NCI-H2227 treated with DMSO at 0.1 percent for 48 hours (cell line): Measurements from ENCODE around the gene RHBDL1.

Source experiments
- DNase-seq: peaks from one replicate; lab custom pipeline; 2025; lab: John Stamatoyannopoulos, UW

Gene RHBDL1

DNA sequence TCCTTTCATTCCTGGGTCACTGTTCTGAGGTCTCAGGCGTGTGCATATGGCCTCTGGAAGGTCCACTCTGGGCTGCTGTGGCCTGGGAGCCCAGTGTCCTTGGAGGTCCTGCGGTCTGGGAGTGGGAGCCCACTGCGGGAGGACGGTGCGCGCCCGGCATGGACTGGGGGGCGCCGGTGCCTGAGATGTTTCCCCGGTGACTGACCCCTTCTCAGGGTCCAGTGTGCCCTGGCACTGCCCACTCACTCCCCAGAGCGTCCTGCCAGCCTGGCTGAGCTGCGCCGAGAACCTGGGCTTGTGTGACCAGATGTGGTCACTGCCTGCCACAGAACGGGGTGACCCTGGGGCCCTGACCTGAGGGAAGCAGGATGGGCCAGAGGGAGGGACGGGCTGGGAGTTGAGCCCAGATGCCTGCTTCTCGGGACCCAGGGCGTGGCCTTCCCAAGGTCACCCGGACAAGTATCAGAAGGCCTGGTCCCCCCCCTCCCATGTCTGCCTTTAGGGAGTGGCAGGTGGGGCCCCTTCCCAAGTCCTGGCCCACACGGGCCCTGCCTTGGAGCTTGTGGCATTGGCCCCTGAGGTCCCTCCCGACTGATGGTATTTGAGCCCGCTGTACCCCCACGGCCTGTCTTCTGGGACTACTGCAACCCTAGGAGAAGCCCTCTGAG is 1.1 kb upstream of the RHBDL1 start:
- no peak for DNase-seq

DNA sequence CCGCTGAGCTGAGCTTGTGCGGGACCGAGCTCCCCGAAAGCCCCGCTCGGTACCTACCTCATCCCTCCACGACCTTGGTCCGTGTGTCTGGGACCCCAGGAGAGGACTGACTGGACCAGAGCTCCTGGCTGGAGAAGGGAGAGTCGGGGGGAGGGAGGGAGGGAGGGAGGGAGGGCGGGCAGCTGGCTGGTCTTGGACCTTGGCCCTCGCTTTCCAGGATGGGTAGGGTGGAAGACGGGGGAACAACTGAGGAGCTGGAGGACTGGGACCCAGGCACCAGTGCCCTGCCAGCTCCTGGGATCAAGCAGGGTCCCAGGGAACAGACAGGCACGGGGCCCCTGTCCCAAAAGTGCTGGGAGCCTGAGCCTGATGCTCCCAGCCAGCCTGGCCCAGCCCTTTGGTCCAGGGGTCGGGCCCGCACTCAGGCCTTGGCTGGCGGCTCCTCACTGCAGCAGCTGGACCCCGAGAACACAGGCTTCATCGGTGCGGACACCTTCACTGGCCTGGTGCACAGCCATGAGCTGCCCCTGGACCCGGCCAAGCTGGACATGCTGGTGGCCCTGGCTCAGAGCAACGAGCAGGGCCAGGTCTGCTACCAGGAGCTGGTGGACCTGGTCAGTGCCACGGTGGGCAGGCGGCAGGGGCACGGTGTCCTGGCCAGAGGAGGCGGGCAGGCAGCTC is 553 bp downstream of the RHBDL1 start:
- DNase-seq, result no peak

DNA sequence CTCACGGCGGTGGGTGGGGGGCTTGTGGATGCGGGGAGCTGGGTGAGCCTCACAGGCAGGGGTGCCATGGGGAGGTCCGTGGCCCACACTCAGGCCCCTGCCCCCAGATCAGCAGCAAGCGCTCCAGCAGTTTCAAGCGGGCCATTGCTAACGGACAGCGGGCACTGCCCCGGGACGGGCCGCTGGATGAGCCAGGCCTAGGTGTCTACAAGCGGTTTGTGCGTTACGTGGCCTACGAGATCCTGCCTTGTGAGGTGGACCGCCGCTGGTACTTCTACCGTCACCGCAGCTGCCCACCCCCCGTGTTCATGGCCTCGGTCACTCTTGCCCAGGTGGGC is 1.1 kb downstream of the RHBDL1 start:
- DNase-seq, result no peak

DNA sequence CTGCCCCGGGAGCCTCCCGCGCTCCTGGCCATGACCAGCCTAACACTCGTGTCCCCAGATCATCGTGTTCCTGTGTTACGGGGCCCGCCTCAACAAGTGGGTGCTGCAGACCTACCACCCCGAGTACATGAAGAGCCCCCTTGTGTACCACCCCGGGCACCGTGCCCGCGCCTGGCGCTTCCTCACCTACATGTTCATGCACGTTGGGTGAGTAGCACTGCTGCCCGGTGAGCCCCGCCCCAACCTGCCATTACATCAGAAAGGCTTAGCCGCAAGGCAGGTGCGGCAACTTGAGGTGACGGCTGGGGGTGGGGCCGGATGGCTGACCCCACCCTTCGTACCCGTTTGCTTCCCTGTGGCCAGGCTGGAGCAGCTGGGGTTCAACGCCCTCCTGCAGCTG is 1.4 kb downstream of the RHBDL1 start:
- no peak for DNase-seq

DNA sequence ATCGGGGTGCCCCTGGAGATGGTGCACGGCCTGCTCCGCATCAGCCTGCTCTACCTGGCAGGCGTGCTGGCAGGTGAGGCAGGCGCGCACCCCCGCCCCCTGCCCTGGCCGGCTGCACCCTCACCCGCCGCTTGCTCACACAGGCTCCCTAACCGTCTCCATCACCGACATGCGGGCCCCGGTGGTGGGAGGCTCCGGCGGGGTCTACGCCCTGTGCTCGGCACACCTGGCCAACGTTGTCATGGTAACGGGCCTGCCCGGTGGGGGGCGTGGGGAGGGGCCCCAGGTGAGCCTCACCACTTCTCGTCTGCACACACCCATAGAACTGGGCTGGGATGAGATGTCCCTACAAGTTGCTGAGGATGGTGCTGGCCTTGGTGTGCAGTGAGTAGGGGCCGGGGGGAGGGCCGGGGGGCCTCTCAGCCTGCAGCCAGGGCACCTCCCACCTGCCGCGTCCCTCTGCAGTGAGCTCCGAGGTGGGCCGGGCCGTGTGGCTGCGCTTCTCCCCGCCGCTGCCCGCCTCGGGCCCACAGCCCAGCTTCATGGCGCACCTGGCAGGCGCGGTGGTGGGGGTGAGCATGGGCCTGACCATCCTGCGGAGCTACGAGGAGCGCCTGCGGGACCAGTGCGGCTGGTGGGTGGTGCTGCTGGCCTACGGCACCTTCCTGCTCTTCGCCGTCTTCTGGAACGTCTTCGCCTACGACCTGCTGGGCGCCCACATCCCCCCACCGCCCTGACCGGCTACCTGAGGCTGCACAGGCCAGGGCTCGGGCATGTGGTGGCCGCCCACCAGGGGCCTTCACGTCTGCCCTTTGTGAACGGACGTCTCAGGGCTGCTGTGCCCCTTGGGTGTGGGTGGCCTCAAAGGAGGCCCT is 2.1 kb downstream of the RHBDL1 start:
- no peak for DNase-seq

DNA sequence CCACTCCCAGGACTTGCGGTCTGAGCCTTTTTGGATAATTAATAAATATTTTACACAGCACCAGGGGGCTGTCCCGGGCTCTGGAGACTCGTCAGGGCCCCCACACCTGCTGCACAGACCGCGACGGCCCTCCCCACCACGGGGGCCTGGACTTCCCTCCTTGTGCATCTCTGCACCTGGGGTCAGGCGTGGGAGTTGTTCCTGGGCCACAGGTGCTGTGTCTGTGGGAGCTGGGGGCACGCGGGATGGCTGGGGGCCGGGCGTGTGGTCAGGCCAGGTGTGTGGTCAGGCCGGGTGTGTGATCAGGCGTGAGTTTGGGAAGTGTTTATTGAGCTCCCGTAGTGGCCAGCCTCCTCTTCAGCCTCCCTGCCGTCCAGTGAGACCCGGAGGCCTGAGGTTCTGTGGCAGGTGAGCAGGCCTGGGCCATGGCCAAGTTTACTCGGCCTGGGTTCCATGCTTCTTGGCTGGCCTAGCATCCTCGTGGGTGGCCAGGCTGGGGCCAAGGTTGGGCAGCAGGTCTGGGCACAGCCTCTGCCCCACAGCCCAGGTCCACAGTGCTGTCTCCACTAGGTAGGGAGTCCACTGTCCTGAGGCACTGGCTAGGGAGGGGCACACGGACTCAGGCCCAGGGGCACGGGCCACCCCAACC is 2.9 kb downstream of the RHBDL1 start:
- no peak for DNase-seq

DNA sequence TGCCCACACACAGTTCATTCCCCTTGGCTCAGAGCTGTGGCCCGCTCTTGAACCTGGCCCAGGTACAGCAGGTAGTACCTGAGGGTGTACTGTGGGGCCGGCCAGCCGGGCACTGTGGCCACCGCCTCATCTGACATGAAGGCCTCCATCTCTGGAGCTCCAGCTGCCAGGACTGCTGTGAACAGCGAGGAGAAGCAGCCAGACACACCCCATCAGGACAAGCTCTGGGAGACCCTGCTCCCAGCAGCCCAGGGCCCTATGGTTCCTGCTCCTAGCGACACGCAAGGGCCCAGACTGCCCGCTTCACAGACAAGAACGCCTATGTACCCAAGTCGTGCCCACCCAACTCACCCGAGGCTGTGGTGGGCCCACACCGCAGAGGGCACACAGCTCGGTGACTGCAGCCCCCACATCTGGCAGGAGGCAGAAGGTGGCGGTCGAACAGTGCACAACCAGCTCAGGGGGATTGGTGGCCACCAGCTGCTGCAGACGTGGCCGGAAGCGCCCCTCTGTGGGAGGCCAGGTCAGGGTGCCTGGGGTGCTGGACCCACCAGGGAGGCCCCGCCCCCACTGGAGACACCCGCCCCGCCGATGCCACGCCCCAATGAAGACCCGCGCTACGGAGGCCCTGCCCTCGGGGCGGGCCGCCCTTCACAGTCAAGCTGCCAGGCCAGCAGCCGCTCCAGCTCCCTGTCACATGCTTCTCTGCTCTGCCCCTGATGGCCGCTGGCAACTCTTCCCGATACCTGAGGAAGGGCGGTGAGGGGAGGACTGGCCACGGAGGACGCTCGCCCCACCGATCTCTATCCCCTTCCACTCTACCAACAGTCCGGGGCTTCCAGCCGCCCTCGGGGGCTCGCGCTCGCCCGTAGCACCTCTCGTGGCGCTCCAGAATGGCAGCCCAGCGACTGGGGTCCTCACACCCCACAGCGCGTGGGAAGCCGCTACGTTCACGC is 3.7 kb downstream of the RHBDL1 start:
- DNase-seq, result peak; percentile 86

DNA sequence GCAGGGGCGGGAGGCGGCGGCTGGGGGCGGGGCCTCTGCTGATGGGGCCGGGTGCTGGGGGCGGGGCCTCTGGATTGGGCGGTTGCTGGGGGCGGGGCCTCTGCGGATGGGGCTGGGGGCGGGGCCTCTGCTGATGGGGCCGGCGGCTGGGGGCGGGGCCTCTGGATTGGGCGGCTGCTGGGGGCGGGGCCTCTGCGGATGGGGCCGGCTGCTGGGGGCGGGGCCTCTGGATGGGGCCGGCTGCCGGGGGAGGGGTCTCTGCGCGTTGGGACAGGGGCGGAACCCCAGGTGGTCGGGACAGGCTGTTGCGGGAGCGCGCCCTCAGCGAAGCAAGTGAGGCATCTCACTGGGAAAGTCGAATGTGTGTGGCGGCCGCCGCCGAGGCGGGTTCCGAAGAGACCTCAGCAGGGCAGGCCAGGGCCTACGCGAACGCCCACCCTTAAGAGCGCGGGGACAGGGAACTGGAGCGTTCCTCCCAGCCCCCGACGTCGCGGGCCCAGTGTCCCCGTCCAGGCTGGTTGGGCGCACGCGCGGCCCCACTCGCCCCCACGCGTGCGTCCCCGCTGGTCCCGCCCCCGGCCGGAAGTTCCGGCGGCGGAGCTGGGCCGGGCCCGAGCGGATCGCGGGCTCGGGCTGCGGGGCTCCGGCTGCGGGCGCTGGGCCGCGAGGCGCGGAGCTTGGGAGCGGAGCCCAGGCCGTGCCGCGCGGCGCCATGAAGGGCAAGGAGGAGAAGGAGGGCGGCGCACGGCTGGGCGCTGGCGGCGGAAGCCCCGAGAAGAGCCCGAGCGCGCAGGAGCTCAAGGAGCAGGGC is 4.5 kb downstream of the RHBDL1 start, which contains the start of gene STUB1:
TSS of gene STUB1 (plus strand) at position 597 of the 811 bp plus-strand sequence. CDS start at position 713, 116 bp downstream.
- peak; percentile 87 for DNase-seq

DNA sequence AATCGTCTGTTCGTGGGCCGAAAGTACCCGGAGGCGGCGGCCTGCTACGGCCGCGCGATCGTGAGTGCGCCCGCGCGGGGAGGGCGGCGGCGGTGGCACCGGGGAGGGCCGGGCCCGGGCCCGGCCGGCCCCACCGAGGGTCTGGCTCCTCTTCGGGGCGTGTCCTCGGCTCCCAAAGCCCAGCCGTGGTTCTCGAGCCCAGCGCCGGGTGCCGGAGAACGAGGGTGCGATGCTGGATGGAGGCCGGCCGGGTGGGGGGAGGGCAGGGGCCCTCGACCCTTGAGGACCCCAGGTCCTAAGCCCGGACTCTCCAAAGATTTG is 5.1 kb downstream of the RHBDL1 start:
- no peak for DNase-seq

DNA sequence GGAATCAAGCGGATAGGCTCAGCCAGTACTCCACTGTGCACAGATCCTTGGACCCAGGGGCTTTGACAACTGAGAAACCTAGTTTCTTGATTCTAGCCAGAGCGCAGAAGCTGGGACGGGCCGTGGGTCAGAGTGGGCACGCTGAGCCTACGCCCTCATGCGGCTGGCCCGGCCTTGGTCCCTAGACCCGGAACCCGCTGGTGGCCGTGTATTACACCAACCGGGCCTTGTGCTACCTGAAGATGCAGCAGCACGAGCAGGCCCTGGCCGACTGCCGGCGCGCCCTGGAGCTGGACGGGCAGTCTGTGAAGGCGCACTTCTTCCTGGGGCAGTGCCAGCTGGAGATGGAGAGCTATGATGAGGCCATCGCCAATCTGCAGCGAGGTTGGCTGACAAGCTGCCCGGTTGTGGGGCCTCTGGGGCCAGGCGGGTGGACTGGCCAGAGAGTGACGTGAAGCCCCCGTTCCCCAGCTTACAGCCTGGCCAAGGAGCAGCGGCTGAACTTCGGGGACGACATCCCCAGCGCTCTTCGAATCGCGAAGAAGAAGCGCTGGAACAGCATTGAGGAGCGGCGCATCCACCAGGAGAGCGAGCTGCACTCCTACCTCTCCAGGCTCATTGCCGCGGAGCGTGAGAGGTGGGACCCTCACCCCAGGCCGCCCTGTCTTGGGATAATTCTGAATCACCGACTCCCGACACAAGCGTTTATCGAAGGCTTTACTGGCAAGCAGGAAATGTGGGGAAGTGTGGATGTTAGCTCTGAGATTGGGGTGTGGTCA is 5.7 kb downstream of the RHBDL1 start:
- no peak for DNase-seq

DNA sequence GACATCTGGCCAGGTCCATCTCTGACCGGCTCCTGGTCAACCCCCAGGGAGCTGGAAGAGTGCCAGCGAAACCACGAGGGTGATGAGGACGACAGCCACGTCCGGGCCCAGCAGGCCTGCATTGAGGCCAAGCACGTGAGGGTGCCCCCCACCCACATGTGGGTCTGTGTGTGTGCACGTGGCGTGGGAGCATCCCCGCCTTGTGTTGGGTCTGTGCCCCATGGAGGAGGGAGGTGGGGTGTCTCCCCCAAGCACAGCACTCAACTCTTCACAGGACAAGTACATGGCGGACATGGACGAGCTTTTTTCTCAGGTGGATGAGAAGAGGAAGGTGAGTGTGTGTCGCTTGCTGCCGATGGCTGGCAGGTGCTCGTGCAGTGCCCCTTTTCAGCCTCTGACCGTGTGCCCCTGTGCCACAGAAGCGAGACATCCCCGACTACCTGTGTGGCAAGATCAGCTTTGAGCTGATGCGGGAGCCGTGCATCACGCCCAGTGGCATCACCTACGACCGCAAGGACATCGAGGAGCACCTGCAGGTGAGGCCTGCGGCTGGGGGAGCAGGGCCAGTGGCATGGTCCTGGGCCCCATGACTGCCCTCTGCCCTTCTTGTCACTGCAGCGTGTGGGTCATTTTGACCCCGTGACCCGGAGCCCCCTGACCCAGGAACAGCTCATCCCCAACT is 6.4 kb downstream of the RHBDL1 start:
- DNase-seq, result no peak

DNA sequence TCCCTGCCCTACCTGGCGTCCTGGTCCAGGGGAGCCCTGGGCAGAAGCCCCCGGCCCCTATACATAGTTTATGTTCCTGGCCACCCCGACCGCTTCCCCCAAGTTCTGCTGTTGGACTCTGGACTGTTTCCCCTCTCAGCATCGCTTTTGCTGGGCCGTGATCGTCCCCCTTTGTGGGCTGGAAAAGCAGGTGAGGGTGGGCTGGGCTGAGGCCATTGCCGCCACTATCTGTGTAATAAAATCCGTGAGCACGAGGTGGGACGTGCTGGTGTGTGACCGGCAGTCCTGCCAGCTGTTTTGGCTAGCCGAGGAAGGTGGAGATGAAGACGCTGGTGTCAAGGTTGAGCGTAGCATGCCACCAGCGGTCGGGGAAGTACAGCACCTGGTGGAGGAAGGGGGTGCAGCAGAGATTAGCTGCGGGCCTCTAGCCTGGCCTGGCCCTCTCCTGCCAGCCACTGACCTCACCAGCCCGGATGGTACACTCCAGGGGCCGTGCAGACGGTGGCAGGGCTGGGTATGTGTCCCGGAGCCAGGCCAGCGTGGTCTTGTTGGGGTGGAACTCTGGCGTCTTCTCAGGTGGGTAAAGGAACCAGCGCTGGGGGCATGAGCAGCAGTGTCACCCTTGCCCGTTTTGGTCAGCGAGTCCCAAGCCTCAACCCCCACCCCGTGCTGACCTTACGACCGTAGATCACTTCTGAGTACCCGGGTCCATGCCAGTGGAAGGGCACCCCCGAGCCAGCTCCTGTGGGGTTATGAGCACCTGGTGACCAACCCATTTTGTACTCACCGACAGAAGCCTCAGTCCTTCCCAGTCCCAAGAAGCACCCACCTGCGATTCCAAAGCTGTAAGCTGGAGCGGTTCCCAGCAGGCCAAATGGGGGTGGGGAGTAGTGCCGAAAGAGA is 7.3 kb downstream of the RHBDL1 start:
- DNase-seq, result no peak

DNA sequence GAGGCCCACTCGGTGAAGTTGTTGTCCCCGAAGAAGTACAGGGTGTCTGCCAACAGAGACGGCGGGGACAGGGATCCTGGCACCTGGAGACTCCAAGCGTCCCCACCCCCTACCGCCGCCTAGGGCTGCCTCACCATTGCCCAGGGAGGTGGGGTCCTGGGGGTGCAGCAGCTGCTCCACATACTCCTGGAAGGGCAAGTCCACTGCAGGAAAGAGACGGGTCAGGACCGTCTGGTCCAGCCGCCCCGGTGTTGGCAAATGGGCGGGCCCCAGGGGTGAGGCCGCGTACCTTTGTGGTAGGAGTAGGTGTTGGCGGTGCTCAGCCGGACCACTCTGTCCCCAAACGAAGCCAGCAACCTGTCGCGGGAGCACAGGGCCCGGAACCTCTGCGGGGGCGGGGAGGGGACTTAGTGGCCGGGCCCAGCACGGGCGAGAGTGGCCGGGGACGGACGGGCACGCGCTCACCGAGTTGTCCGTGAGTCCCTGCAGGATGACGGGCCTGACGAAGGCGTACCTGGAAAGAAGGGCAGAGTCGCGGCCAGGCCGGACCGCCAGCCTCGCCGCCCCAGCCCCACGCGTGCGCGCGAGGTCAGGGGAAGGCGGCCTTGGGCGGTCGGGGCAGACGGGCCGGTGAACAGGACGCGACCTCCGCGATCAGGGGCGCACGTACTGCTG is 8.1 kb downstream of the RHBDL1 start:
- DNase-seq, result no peak

DNA sequence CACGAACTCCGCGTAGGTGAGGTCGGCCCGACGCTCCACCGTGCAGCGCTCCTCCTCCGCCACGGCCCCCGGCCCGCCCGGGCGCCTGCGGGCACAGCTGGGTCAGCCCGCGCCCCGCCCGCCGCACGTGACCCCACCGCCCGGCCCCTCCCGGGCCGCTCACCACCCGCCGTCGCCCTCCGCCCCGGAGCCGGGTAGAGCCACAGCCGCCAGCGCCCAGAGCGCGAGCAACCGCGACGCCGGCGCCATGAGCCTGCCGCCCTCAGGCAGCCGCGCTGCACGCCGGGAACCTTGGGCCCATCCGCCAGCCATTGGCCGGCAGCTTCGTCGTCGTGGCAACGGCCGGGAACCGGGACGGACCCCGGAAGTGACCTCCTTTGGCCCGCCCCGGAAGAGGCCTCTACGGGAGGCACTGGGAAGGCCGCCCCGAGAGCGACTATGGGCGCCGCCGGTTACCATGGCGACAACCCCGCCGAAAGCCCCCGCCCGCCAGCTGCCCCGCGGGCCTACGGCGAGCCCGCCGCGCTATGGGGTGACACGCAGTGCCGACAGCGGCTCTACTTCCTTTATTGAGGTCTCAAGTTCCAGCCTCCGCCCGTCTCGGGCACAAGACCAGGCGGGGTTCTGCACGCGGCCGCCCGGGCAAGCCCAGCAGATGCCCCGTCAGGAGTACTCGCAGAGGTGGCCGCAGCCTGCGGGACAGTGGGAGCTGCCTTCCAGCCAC is 8.8 kb downstream of the RHBDL1 start, which contains the start of gene JMJD8:
TSS of gene JMJD8 (minus strand) at position 264 of the 724 bp plus-strand sequence. CDS start at position 249, 15 bp downstream.
- DNase-seq, result peak; percentile 56

DNA sequence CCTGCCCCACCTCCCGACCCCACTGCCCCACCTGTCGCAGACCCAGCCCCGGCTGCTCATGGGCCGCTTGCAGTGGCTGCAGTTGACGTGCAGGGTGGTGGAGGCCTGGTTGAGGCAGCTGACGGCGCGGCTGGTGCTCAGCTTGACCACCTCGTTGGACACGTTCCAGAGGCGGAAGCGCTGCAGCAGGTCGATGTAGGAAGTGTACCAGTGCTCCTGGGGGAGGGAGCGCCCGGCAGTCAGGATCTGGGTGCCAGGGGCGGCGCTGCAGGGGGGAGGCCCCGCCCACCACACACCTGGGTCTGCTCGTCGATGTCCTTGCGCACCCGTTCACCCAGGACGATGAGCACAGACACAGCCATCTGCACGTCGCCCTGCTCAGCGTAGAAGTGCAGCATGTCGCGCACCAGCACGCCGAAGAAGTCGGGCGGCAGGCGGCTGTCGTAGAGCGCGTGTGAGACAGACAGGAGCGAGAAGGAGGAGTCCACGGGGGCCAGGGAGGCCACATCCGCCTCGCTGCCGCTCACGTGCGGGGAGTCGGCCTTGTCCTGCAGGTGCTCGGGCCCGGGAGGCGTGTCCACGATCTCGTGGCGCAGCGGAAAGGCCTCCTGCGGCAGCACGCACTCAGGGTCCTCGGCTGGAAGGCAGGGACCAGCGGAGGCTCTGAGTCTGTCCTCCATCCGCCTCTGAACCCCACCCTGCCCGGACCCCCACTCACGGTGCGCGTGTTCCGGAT is 9.7 kb downstream of the RHBDL1 start:
- DNase-seq, result no peak

DNA sequence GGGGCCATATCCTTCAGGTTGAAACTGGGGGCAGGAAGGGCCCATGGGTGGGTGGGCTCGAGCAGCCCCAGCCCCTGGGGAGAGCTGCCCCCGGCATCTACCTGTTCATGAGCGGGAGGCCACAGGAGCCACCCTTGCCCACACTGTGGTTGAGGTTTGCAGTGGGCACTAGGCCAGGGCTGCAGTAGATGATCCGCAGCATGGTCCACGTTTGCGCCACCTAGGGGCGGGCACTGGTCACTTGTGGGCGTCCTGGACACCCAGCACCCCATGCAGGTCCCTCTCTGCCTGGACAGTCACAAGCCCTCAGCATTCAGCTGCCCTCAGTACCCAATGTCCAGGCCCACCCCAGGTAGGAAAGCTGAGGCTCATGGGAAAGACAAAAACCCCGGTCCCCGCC is 10.5 kb downstream of the RHBDL1 start:
- no peak for DNase-seq
